Ectodermal cell (in vitro differentiated cells): ENCODE data around the gene CCL28.

ENCODE experiments used
- H3K27ac ChIP-seq: 2 replicates; pipeline ENCODE4 v1.7.0; 2013; ENCODE audit warnings: mild to moderate bottlenecking, low read depth, low read length; ENCODE audit not compliant: insufficient read depth, poor library complexity, severe bottlenecking
- H3K27me3 ChIP-seq: 2 replicates; pipeline ENCODE4 v1.7.0; 2013; ENCODE audit warnings: mild to moderate bottlenecking, low read length; ENCODE audit not compliant: insufficient read depth, control insufficient read depth, poor library complexity, severe bottlenecking
- H3K36me3 ChIP-seq: one replicate; pipeline ENCODE4 v1.7.0; 2013; ENCODE audit warnings: low read length; ENCODE audit not compliant: control insufficient read depth, insufficient read depth
- H3K4me1 ChIP-seq: one replicate; pipeline ENCODE4 v1.7.0; 2013; ENCODE audit warnings: low read length; ENCODE audit not compliant: control insufficient read depth, insufficient read depth
- H3K4me3 ChIP-seq: 2 replicates; pipeline ENCODE4 v1.7.0; 2013; ENCODE audit warnings: low read depth, low read length, control low read depth; ENCODE audit not compliant: insufficient read depth
- H3K9me3 ChIP-seq: 2 replicates; pipeline ENCODE4 v1.7.0; 2013; ENCODE audit warnings: mild to moderate bottlenecking, low read length, moderate library complexity; ENCODE audit not compliant: control insufficient read depth
- WGBS, 2 experiments: methylation state at CpG; one replicate each; pipeline ENCODE4 v1.1.7; 2013; ENCODE audit warnings: missing lambda C conversion rate in 2 of 2; 5-methylcytosine and 5-hydroxymethylcytosine counted together

Gene CCL28

DNA sequence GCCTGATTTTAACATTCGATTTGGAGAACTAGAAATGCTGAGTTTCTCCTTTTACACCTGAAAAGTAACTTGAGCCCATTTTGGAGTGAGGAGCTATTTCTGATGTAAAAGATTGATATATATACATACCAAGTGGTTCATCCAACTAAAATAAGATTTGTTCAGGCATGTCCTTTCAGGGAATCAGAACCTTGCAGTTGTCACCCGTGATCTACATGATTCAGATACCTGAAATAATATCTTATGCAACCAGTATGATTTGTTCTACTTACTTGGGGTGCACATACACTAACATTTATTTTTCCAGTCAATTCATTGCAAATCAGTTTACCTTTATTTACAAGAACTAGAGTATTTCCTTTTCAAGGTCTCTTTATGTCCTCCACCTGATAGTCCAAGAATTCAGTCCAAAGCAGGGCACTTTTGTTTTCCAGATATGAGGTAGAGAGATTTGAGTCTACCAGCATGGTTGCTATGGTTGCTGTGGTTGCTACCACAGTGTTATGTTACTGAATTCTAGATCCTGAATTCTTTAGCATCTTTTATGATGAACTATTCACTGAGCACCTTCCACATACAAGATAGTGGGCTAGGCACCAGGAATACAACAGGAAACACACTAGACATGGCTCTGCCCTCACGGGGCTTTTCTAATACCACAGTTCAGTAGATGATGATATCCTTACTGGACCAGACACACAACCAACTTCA lies 49.3 kb downstream of the CCL28 start:
- H3K4me1 ChIP-seq: no peaks in the 10 kb centered on the region
- no peaks in the 10 kb centered on the region for H3K36me3 ChIP-seq
- H3K9me3 ChIP-seq: peaks cover 2% of the 10 kb centered on the region
- no peak overlapping the region for H3K4me3 ChIP-seq
- 89 to 96% methylated on average over 3 of the region's 3 CpGs for WGBS, 2 experiments
- no peak overlapping the region for H3K27ac ChIP-seq
- no peaks in the 10 kb centered on the region for H3K27me3 ChIP-seq

DNA sequence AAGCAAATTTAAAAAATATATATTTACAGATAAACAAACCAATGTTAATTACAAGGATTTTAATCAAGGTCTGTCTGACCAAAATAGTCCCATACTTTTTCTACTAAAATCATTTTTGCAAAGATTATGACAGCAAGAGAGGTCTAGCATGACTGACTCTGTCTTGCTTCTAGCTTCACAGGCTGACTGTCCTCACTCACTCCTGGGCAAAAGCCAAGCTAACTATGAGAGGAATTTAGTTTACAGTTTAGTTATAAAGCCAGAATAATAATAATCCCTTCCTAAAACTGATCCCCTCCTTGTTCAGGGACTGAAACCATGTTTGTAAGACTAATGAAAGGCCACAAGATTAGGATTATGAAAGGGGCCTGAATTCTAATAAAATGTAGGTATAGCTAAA lies 53.5 kb downstream of the CCL28 start:
- H3K4me3 ChIP-seq: no peak overlapping the region
- no peaks in the 10 kb centered on the region for H3K27me3 ChIP-seq
- no peaks in the 10 kb centered on the region for H3K4me1 ChIP-seq
- no peaks in the 10 kb centered on the region for H3K36me3 ChIP-seq
- H3K27ac ChIP-seq: no peak overlapping the region
- H3K9me3 ChIP-seq: no peaks in the 10 kb centered on the region

DNA sequence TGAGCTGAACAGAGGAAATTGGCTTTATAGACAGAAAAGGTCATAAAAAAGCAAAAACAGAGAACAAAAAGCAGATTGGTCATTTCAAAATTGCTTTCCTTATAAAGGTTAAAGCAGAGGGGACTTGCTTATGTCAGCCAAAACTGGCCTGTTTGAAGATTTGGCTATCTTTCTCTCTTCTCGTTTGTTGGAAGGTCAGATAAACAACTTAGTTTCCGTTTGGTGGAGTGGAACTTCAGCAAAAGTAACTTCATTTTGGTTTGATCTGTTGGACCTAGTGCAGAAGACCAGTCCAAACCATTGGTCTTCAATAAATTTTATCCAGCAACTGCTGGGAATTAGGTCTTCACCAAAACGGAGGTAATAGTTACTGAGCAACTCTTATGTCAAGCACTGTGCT lies 53.9 kb downstream of the CCL28 start:
- WGBS, 2 experiments: 81 to 91% methylated on average over 3 of the region's 3 CpGs
- Histone ChIP-seq H3K4me1 (no peaks in the 10 kb centered on the region), H3K4me3 (no peak overlapping the region), H3K27me3 (no peaks in the 10 kb centered on the region), H3K9me3 (no peaks in the 10 kb centered on the region), H3K36me3 (no peaks in the 10 kb centered on the region), H3K27ac (no peak overlapping the region)

DNA sequence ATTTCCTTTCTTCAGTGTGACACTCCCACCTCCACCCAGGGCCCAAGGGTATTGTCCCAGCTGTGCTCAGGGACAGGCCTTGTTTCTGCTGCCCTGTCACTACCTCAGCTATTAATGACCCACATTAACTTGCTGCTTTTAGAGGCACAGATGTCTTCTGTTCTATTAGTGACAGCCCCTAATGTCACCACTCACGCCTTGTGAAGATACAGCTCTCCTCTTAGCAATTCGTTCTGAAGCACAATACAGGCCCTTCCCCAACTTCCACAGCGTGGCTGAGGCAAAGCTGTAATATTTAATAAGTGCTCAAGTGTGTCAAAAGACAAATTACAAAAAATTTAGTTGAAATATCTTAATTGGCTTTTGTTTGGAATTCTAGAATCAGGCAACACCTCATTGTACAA lies 54.3 kb downstream of the CCL28 start:
- 70 to 100% methylated on average over 3 of the region's 3 CpGs for WGBS, 2 experiments

DNA sequence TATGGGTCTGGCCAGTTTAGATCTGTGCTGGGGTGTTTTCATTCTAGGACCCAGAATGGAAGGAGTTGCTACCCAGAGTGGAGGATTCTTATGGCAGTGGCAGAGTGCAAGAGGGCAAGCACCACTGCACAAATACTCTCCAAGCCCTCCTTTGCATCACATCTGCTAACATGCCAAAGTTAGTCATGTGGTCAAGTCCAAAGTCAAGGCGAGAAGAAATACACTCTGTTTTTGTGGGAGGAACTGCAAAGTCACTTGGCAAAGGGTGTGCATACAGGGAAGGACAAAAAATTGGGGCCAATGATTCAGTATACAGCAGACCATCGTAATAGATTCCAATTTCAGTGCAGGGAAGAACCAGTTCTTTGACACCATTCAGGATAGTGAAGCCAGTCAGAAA lies 55.1 kb downstream of the CCL28 start:
- H3K4me3 ChIP-seq: no peak overlapping the region
- WGBS, 2 experiments: 92% methylated on average over 2 of the region's 2 CpGs
- no peaks in the 10 kb centered on the region for H3K36me3 ChIP-seq
- H3K4me1 ChIP-seq: no peaks in the 10 kb centered on the region
- H3K9me3 ChIP-seq: no peaks in the 10 kb centered on the region
- H3K27me3 ChIP-seq: no peaks in the 10 kb centered on the region
- H3K27ac ChIP-seq: no peak overlapping the region

More for the DNA sequence above, 54.3 kb downstream of the CCL28 start:
- Histone ChIP-seq H3K36me3 (no peaks in the 10 kb centered on the region), H3K27me3 (no peaks in the 10 kb centered on the region), H3K4me3 (no peak overlapping the region), H3K27ac (no peak overlapping the region), H3K9me3 (no peaks in the 10 kb centered on the region), H3K4me1 (no peaks in the 10 kb centered on the region)

DNA sequence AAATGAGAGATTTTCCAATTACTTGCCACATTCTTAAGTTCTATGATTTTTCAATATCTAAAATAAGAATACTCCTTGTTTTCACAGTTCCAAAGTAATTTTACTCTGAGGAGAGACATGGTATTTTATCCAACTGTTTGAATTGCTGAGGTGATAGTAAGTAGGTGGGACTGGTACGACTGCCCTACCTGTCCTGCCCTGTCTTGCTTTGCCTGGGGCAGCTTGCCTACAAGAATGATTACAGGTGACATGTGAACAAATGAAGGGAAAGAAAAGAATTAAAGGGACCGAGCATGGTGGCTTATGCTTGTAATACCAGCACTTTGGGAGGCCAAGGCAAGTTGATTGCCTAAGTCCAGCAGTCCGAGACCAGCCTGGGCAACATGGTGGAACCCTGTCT lies 57.4 kb downstream of the CCL28 start:
- Histone ChIP-seq H3K27me3 (no peaks in the 10 kb centered on the region), H3K4me3 (no peak overlapping the region), H3K9me3 (no peaks in the 10 kb centered on the region), H3K27ac (no peak overlapping the region), H3K4me1 (no peaks in the 10 kb centered on the region), H3K36me3 (no peaks in the 10 kb centered on the region)
- WGBS, 2 experiments: 92 to 94% methylated on average over 3 of the region's 3 CpGs

DNA sequence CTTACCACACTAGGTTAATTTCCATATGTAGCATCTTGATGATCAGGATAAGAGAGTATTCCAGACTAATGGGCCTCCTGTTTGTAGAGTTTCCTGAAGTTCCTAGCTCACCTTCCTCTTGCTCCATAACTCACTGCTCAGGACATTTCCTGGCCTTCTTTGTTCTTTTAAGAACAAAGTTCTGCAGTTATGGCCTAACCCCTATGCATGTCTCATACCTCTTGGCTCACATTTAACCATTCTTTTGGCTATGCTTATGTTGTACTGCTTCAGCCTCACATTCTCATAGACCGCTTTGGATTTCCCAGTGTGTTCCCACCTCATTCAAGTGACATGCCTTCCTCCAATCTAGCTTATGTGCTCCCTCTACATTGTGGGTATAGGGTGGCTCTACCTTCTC lies 58.5 kb downstream of the CCL28 start:
- H3K27me3 ChIP-seq: no peaks in the 10 kb centered on the region
- no peaks in the 10 kb centered on the region for H3K4me1 ChIP-seq
- WGBS, 2 experiments: 100% methylated on average over 1 of the region's 1 CpG
- no peaks in the 10 kb centered on the region for H3K9me3 ChIP-seq
- no peaks in the 10 kb centered on the region for H3K36me3 ChIP-seq
- H3K4me3 ChIP-seq: no peak overlapping the region
- no peak overlapping the region for H3K27ac ChIP-seq

DNA sequence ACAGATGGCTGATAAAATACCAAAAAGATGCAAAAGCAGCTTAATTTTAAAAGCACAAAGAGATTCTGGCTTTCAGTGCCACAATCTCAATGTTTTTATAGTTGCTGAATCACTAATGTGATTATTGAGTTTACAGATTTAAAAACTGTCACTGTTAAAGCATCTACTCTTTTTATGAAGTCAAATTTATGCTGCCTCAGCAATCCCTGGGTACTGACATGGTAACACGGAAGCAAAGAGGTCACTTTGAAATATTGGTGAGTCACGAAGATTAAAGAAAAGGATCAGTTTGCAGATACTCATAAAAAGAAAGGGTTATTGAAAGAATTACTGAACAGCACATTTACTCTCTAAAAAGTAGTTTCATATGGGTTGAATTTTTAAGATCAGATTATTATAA lies 59.3 kb downstream of the CCL28 start:
- H3K4me1 ChIP-seq: no peaks in the 10 kb centered on the region
- no peaks in the 10 kb centered on the region for H3K36me3 ChIP-seq
- H3K27me3 ChIP-seq: no peaks in the 10 kb centered on the region
- no peaks in the 10 kb centered on the region for H3K9me3 ChIP-seq
- H3K4me3 ChIP-seq: no peak overlapping the region
- no peak overlapping the region for H3K27ac ChIP-seq
- WGBS, 2 experiments: 89 to 92% methylated on average over 2 of the region's 2 CpGs

DNA sequence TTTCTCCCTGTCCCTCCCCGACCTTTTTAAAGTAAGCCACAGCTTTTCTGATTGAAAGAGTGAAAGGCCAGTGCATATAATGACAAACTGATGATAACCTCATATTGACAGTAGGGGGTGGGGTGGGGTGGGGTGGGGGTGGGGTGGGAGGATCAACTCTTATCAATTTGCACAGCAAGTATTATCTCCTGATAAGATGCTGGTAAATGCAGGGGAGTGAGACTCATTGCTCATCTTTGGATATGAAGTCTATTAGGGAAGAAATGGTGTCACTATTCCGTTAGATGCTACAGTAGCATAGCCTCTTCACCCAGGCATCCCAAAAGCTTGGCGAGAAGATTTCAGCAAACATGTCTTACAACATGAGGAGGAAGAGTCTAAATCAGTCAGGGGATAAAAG lies 60.1 kb downstream of the CCL28 start:
- Histone ChIP-seq H3K4me1 (no peaks in the 10 kb centered on the region), H3K27ac (no peak overlapping the region), H3K4me3 (no peak overlapping the region), H3K27me3 (no peaks in the 10 kb centered on the region), H3K36me3 (no peaks in the 10 kb centered on the region), H3K9me3 (no peaks in the 10 kb centered on the region)
- WGBS, 2 experiments: 90 to 93% methylated on average over 3 of the region's 3 CpGs

DNA sequence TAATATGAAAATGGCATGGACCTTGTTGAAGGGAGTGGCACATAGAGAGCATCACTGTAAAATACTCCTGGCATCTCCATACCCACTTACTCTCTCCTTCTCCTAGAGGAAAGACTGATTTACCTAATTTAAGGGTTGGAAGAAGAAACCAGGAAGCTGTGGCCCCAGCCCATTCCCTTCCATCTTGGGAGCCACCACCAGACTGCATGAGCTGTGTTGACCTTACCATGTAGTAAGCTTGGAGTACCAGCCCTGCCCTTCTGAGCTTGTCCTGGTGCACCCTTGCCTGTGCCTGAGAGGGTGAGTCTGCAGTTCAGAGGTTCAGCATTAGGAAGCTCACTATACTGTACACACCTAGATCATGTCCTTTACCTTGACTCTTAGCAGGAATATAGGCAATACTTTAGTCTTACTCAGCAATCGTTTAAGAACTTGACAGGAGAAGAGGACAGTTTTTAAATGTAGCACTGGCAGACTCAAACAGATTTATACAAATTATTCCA lies 63.3 kb downstream of the CCL28 start:
- no peaks in the 10 kb centered on the region for H3K27me3 ChIP-seq
- no peak overlapping the region for H3K27ac ChIP-seq
- 92 to 100% methylated on average over 1 of the region's 1 CpG for WGBS, 2 experiments
- H3K4me1 ChIP-seq: no peaks in the 10 kb centered on the region
- H3K36me3 ChIP-seq: no peaks in the 10 kb centered on the region
- H3K9me3 ChIP-seq: no peaks in the 10 kb centered on the region
- no peak overlapping the region for H3K4me3 ChIP-seq

DNA sequence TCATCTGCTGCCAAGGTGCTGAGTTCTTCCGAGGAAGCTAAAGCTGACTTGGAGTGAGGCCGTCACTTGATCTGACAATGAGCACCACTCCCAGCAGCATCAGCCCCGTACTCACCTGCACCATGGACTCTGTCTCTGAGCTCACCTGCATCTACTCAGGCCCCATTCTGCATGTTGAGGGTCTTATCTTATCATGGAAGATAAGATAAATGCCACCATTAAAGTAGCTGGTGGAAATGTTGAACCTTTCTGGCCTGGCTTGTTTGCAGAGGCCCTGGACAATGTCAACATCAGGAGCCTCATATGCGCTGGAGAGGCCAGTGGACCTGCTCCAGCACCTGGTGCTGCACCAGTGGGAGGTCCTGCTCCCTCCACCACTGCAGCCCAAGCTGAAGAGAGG lies 64.0 kb downstream of the CCL28 start:
- Histone ChIP-seq H3K9me3 (no peaks in the 10 kb centered on the region), H3K4me1 (no peaks in the 10 kb centered on the region), H3K4me3 (no peak overlapping the region), H3K27me3 (no peaks in the 10 kb centered on the region), H3K27ac (no peak overlapping the region), H3K36me3 (no peaks in the 10 kb centered on the region)
- 91 to 96% methylated on average over 4 of the region's 4 CpGs for WGBS, 2 experiments
